H1 (cell line): ENCODE measurements around the gene PROZ. TPM values are rescaled to one million over a fixed set of nuclear protein-coding genes. Genes with fewer than 3 reads are reported as not detected.

ENCODE experiments used
- CTCF ChIA-PET: fragments of 300-600 bp; sonication (Branson Sonifier 250); formaldehyde crosslinking; loops from one replicate; lab custom pipeline; 2021; ENCODE audit not compliant: partially characterized antibody; lab: Charles Lee
- POLR2A ChIA-PET: fragments of 300-600 bp; sonication (Branson Sonifier 250); formaldehyde crosslinking; loops from one replicate; lab custom pipeline; 2021; ENCODE audit warnings: inconsistent platforms; ENCODE audit not compliant: partially characterized antibody; lab: Charles Lee
- DNase-seq, 2 experiments: peaks; one replicate each; pipeline versions ENCODE4 v3.0.0 to v3.0.0-alpha.2; 2010 to 2022; ENCODE audit warnings: low spot score in 2 of 2, low read depth in 1 of 2, mixed read lengths in 1 of 2
- FAIRE-seq: peaks from 2 replicates; lab custom pipeline; 2011; peaks lifted over from hg19 to GRCh38; lab: Jason Lieb, UNC
- H2AFZ ChIP-seq: 2 replicates; pipeline ENCODE4 v1.8.1; 2012; ENCODE audit warnings: low read length, inconsistent platforms
- H2AK5ac ChIP-seq: 2 replicates; pipeline ENCODE4 v1.6.1; 2013; ENCODE audit warnings: low read depth, low read length
- H2BK120ac ChIP-seq: replicated peaks from 2 replicates; pipeline ENCODE3; 2013; ENCODE audit warnings: low read depth, low read length, inconsistent platforms
- H2BK12ac ChIP-seq: 2 replicates; pipeline ENCODE4 v1.6.1; 2013; ENCODE audit warnings: low read depth, low read length
- H2BK15ac ChIP-seq: 2 replicates; pipeline ENCODE4 v1.6.1; 2013; ENCODE audit warnings: low read length
- H2BK20ac ChIP-seq: 2 replicates; pipeline ENCODE4 v1.6.1; 2013; ENCODE audit warnings: low read length
- H2BK5ac ChIP-seq: 2 replicates; pipeline ENCODE4 v1.6.1; 2013; ENCODE audit warnings: low read depth, low read length
- H3K14ac ChIP-seq: 2 replicates; pipeline ENCODE4 v1.6.1; 2013; ENCODE audit warnings: inconsistent platforms; ENCODE audit not compliant: insufficient read length
- H3K18ac ChIP-seq: 2 replicates; pipeline ENCODE4 v1.6.1; 2013; ENCODE audit warnings: low read length; ENCODE audit errors: extremely low read depth
- H3K23ac ChIP-seq: 2 replicates; pipeline ENCODE4 v1.6.1; 2013; ENCODE audit warnings: inconsistent platforms; ENCODE audit not compliant: insufficient read length
- H3K23me2 ChIP-seq: 2 replicates; pipeline ENCODE4 v1.6.1; 2013; ENCODE audit warnings: low read depth, low read length
- H3K27ac ChIP-seq: 2 replicates; pipeline ENCODE4 v1.6.1; 2011; ENCODE audit warnings: low read depth, low read length, inconsistent platforms
- H3K27me3 ChIP-seq, 4 experiments: replicated peaks in 1 of 4; 1 replicate in 1 of 4; 2 replicates in 3 of 4; pipeline versions ENCODE4 v1.6.1 to v1.8.1; 2011 to 2013; ENCODE audit warnings: low read length in 3 of 4, mild to moderate bottlenecking in 3 of 4, inconsistent platforms in 2 of 4, mixed read lengths in 2 of 4, moderate library complexity in 1 of 4; ENCODE audit not compliant: control insufficient read depth in 3 of 4, insufficient read depth in 3 of 4; ENCODE audit errors: extremely low read depth in 1 of 4
- H3K36me3 ChIP-seq, 4 experiments: 2 replicates each; pipeline versions ENCODE4 v1.6.1 to v1.8.1; 2011 to 2013; ENCODE audit warnings: mild to moderate bottlenecking in 4 of 4, low read length in 3 of 4, moderate library complexity in 2 of 4, control low read depth in 1 of 4, inconsistent platforms in 1 of 4; ENCODE audit not compliant: insufficient read depth in 4 of 4, control insufficient read depth in 2 of 4
- H3K4ac ChIP-seq: replicated peaks from 2 replicates; pipeline ENCODE3; 2013; ENCODE audit warnings: low read length, low read depth, mixed read lengths, inconsistent platforms; ENCODE audit not compliant: insufficient read length
- H3K4me1 ChIP-seq, 4 experiments: replicated peaks in 1 of 4; 1 replicate in 1 of 4; 2 replicates in 3 of 4; pipeline versions ENCODE4 v1.6.1 to v1.8.1; 2011 to 2013; ENCODE audit warnings: low read length in 3 of 4, inconsistent platforms in 2 of 4, mixed read lengths in 1 of 4; ENCODE audit not compliant: insufficient read depth in 4 of 4, control insufficient read depth in 3 of 4
- H3K4me2 ChIP-seq, 2 experiments: 2 replicates each; pipeline versions ENCODE4 v1.6.1 to v1.8.1; 2011 to 2013; ENCODE audit warnings: low read depth in 2 of 2, low read length in 2 of 2, control low read depth in 1 of 2, inconsistent platforms in 1 of 2, mild to moderate bottlenecking in 1 of 2; ENCODE audit not compliant: insufficient read depth in 1 of 2
- H3K4me3 ChIP-seq, 4 experiments: fragments of 200-600, 300-600 bp in 1 of 4; sonication (generic), shearing (Covaris generic), sonication (Bioruptor Twin) in 1 of 4; 2 replicates each; pipeline versions ENCODE4 v1.5.1 to v1.8.1; 2011 to 2016; ENCODE audit warnings: low read length in 4 of 4, low read depth in 3 of 4, control low read depth in 2 of 4, inconsistent platforms in 2 of 4, mild to moderate bottlenecking in 2 of 4, mixed read lengths in 1 of 4, moderate library complexity in 1 of 4; ENCODE audit not compliant: insufficient read depth in 2 of 4; ENCODE audit errors: extremely low read depth in 1 of 4
- H3K56ac ChIP-seq: replicated peaks from 2 replicates; pipeline ENCODE3; 2013; ENCODE audit warnings: low read depth, mild to moderate bottlenecking, mixed read lengths, low read length, inconsistent platforms; ENCODE audit not compliant: insufficient read length
- H3K79me1 ChIP-seq: 2 replicates; pipeline ENCODE4 v1.6.1; 2013; ENCODE audit warnings: low read depth, low read length, control low read depth
- H3K79me2 ChIP-seq, 2 experiments: 2 replicates each; pipeline versions ENCODE4 v1.6.1 to v1.8.1; 2012 to 2013; ENCODE audit warnings: low read length in 2 of 2, mild to moderate bottlenecking in 2 of 2, inconsistent platforms in 1 of 2; ENCODE audit not compliant: insufficient read depth in 2 of 2, control insufficient read depth in 1 of 2
- H3K9ac ChIP-seq, 4 experiments: replicated peaks in 1 of 4; 1 replicate in 1 of 4; 2 replicates in 3 of 4; pipeline versions ENCODE4 v1.6.1 to v1.8.1; 2011 to 2013; ENCODE audit warnings: low read depth in 3 of 4, low read length in 3 of 4, control low read depth in 2 of 4, mild to moderate bottlenecking in 2 of 4, moderate library complexity in 2 of 4, inconsistent platforms in 1 of 4; ENCODE audit errors: extremely low read depth in 1 of 4
- H3K9me3 ChIP-seq, 2 experiments: 2 replicates each; pipeline versions ENCODE4 v1.6.1 to v1.8.1; 2012 to 2013; ENCODE audit warnings: mild to moderate bottlenecking in 2 of 2, moderate library complexity in 2 of 2, control low read depth in 1 of 2, inconsistent platforms in 1 of 2, low read depth in 1 of 2, low read length in 1 of 2, mixed read lengths in 1 of 2; ENCODE audit not compliant: insufficient read depth in 2 of 2
- H4K20me1 ChIP-seq, 2 experiments: replicated peaks in 1 of 2; 2 replicates each; pipeline versions ENCODE3 to v1.8.1; 2011 to 2013; ENCODE audit warnings: inconsistent platforms in 2 of 2, low read length in 2 of 2, mild to moderate bottlenecking in 1 of 2; ENCODE audit not compliant: insufficient read depth in 2 of 2, control insufficient read depth in 1 of 2
- H4K5ac ChIP-seq: 2 replicates; pipeline ENCODE4 v1.6.1; 2013; ENCODE audit warnings: low read length, low read depth, mixed read lengths, inconsistent platforms; ENCODE audit not compliant: insufficient read length
- H4K8ac ChIP-seq: 2 replicates; pipeline ENCODE4 v1.8.0; 2013; ENCODE audit warnings: mild to moderate bottlenecking, moderate library complexity, low read length, inconsistent platforms; ENCODE audit not compliant: insufficient read depth; ENCODE audit errors: extremely low read depth
- H4K91ac ChIP-seq: replicated peaks from 2 replicates; pipeline ENCODE3; 2013; ENCODE audit warnings: low read length, mixed read lengths, inconsistent platforms; ENCODE audit not compliant: insufficient read length
- BACH1 ChIP-seq: IDR thresholded peaks from 2 replicates; pipeline ENCODE4 v1.6.1; 2012; ENCODE audit warnings: low read length, improper control_type of control experiment
- CEBPB ChIP-seq: IDR thresholded peaks from 2 replicates; pipeline ENCODE4 v1.6.1; 2012; ENCODE audit warnings: low read depth, low read length
- KDM1A ChIP-seq: fragments of 200-600, 300-600 bp; sonication (generic); IDR thresholded peaks from 2 replicates; pipeline ENCODE4 v1.7.1; 2016; ENCODE audit warnings: mild to moderate bottlenecking, low read length, borderline replicate concordance
- TAF1 ChIP-seq: IDR thresholded peaks from 2 replicates; pipeline ENCODE4 v1.6.1; 2011; ENCODE audit warnings: mild to moderate bottlenecking, low read depth, low read length
- WGBS, 2 experiments: shearing (Covaris generic) in 1 of 2; methylation state at CpG; one replicate each; pipeline versions ENCODE4 v1.1.6 to v1.1.7; 2013 to 2015; ENCODE audit warnings: low lambda C conversion rate in 2 of 2, mixed read lengths in 2 of 2, inconsistent platforms in 1 of 2, low coverage in 1 of 2, missing lambda C conversion rate in 1 of 2; ENCODE audit not compliant: insufficient replicate concordance in 2 of 2, insufficient coverage in 1 of 2, insufficient read length in 1 of 2; ENCODE audit errors: extremely low coverage in 1 of 2, missing lambda C conversion rate in 1 of 2; 5-methylcytosine and 5-hydroxymethylcytosine counted together
- polyA plus RNA-seq, 7 experiments: library from polyadenylated mRNA; depleted of rRNA in 3 of 7; stranded (reverse) in 5 of 7; unstranded in 2 of 7; fragments of >200 nt in 5 of 7; fragments of 200-250 nt in 2 of 7; gene quantifications; 1 replicate in 5 of 7; 2 replicates in 1 of 7; 4 replicates in 1 of 7; pipeline versions ENCODE4 v1.2.1 to v1.2.3, GENCODE V29; 2011 to 2013; ENCODE audit warnings: missing spikeins in 2 of 7, mixed read lengths in 2 of 7
- total RNA-seq: library from RNA; stranded (reverse); fragmentation: NEBNext Ultra II Directional; extraction: Animal tissue kit (Norgen Biotek cat#: 25700); gene quantifications from 2 replicates; pipeline ENCODE4 v1.2.1, GENCODE V29; 2021

PROZ gene
- total and polyA plus RNA-seq, 2 of the 8 experiments (the other 6 are each of a cell fraction or from before 2014, with no cell fraction given), result not detected

GRCh38 chr13:113119166-113119821 is 39.2 kb upstream of the PROZ start:
- Histone ChIP-seq H4K8ac (no peak overlapping the region), H3K9ac (peak overlapping the region in 1 of 4 experiments; percentile 6; a peak in 2 of 7 replicates), H3K27ac (no peak overlapping the region), H2BK12ac (no peak overlapping the region), H3K9me3 (peaks cover 3% of the 10 kb centered on the region in 2 experiments; a peak in 2 of 4 replicates), H2BK20ac (no peak overlapping the region), H2AK5ac (peak overlapping the region; percentile 94; the same call in 1 of the 2 replicates), H3K56ac (no peak overlapping the region), H3K4ac (no peak overlapping the region), H3K4me3 (no peak overlapping the region), H3K23me2 (no peaks in the 10 kb centered on the region), H3K23ac (no peak overlapping the region), H3K27me3 (no peaks in the 10 kb centered on the region; a peak in 2 of 7 replicates), H3K4me1 (peaks cover 0 to 10% (median 8%) of the 10 kb centered on the region in 4 experiments; a peak in 5 of 7 replicates), H2BK120ac (no peak overlapping the region), H2AFZ (no peak overlapping the region), H3K36me3 (no peaks in the 10 kb centered on the region; a peak in 1 of 8 replicates), H3K18ac (no peak overlapping the region; the same call in 1 of the 2 replicates), H4K5ac (no peak overlapping the region), H3K79me2 (no peaks in the 10 kb centered on the region), H3K79me1 (no peaks in the 10 kb centered on the region), H2BK15ac (no peak overlapping the region; the same call in 1 of the 2 replicates), H3K4me2 (no peak overlapping the region), H4K91ac (peak overlapping the region; percentile 10), H2BK5ac (no peak overlapping the region), H3K14ac (no peak overlapping the region), H4K20me1 (peaks cover 0 to 4% of the 10 kb centered on the region in 2 experiments)
- peak in 1 of 2 experiments; percentile 33 for DNase-seq
- WGBS, 2 experiments, result 89% methylated on average over 16 of the region's 16 CpGs; no CpG with 5 or more reads in 1 of the 2 experiments
- TF ChIP-seq BACH1 (no peak), CEBPB (no peak), KDM1A (peak; percentile 72; the same call in 1 of the 2 replicates), TAF1 (no peak)
- POLR2A ChIA-PET, result interaction anchor here (1.7 kb wide), 1 partner anchor 30 kb away, joined by 5 read pairs; no protein-coding TSS in a partner anchor
- CTCF ChIA-PET, result interaction anchor here (1.8 to 2.4 kb wide), 2 partner anchors 34 to 89 kb away, joined by 6 read pairs; no protein-coding TSS in a partner anchor
- no peak for FAIRE-seq
